Upper lobe of left lung (tissue), 4 donors: Measurements from ENCODE around the gene CAPS.

Source experiments
- CTCF ChIP-seq, 6 experiments: fragments of 450-650 bp in 4 of 6; fragments of 200-600 bp in 2 of 6; sonication (generic) in 2 of 6; IDR thresholded peaks; one replicate each; pipeline ENCODE4 v1.5.1; 2016 to 2019; ENCODE audit warnings: antibody characterized with exemption in 6 of 6
- POLR2A ChIP-seq, 4 donors: fragments of 450-650 bp; IDR thresholded peaks; one replicate each; pipeline ENCODE4 v1.5.1; 2016 to 2017; ENCODE audit warnings: antibody characterized with exemption in 4 of 4, mild to moderate bottlenecking in 2 of 4
- POLR2AphosphoS5 ChIP-seq, 2 donors: sonication (generic); formaldehyde crosslinking; IDR thresholded peaks; one replicate each; pipeline ENCODE4 v1.5.1; 2017; ENCODE audit warnings: antibody characterized with exemption in 2 of 2

GRCh38 chr19:5880604-5881078 lies 33.4 kb upstream of the CAPS start:
- TF ChIP-seq CTCF (IDR thresholded peaks at IDR 0.05) = no peak
- TF ChIP-seq POLR2AphosphoS5 (IDR thresholded peaks at IDR 0.05) = no peak
- TF ChIP-seq POLR2A (IDR thresholded peaks at IDR 0.05) = no peak
